ENCODE results near the gene LTK. TPM values are rescaled to one million over a fixed set of nuclear protein-coding genes. Genes with fewer than 3 reads are reported as not detected.

LTK gene
- total RNA-seq, 1 experiment from 2014 or later = 10.9 TPM

DNA sequence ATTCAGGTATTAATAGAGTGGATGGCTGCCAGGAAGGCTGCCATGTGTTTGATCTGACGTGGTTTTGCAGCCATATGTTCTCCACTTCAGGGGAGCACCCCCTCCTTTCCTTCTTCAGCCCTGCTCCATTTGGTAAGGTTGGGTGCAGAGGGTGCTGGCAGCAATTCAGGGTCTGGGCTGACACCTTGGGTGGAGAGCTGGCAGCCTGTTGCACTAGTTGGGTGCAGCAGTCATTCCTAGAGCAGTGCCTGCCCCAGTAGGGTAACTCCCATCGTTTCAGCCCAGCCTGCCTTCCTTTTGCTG, 46.9 kb upstream of the LTK start:
- DNase-seq = no peak
- Histone ChIP-seq H3K27me3 (replicated peaks; ENCODE audit: control insufficient read depth, insufficient read depth, low read length) (no peaks in the 10 kb centered on the region), H3K9me3 (no peaks in the 10 kb centered on the region), H3K4me1 (peaks cover 59% of the 10 kb centered on the region), H3K4me3 (ENCODE audit: low read depth, low read length) (peak overlapping the region; percentile 56), H3K36me3 (ENCODE audit: control insufficient read depth, insufficient read depth, low read length) (peaks cover 3% of the 10 kb centered on the region)
- Mint-ChIP-seq H3K36me3 (ENCODE audit: insufficient read depth, unreplicated experiment) (peaks cover 39% of the 10 kb centered on the region), H3K27me3 (ENCODE audit: insufficient read depth, unreplicated experiment) (no peaks in the 10 kb centered on the region), H3K4me1 (ENCODE audit: low read depth, unreplicated experiment) (peaks cover 38% of the 10 kb centered on the region), H3K27ac (ENCODE audit: unreplicated experiment) (peak overlapping the region; percentile 69), H3K9me3 (ENCODE audit: unreplicated experiment) (no peaks in the 10 kb centered on the region), H3K4me3 (ENCODE audit: unreplicated experiment) (peak overlapping the region; percentile 94)
- ChIA-PET POLR2A (no interaction called here), CTCF (no interaction called here)
- no TSS peak for BruUV-seq (replicated peaks)
- TF ChIP-seq, protein P1, sequence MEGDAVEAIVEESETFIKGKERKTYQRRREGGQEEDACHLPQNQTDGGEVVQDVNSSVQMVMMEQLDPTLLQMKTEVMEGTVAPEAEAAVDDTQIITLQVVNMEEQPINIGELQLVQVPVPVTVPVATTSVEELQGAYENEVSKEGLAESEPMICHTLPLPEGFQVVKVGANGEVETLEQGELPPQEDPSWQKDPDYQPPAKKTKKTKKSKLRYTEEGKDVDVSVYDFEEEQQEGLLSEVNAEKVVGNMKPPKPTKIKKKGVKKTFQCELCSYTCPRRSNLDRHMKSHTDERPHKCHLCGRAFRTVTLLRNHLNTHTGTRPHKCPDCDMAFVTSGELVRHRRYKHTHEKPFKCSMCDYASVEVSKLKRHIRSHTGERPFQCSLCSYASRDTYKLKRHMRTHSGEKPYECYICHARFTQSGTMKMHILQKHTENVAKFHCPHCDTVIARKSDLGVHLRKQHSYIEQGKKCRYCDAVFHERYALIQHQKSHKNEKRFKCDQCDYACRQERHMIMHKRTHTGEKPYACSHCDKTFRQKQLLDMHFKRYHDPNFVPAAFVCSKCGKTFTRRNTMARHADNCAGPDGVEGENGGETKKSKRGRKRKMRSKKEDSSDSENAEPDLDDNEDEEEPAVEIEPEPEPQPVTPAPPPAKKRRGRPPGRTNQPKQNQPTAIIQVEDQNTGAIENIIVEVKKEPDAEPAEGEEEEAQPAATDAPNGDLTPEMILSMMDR (IDR thresholded peaks at IDR 0.05; ENCODE audit: insufficient read depth in 1 of 2, low read depth in 1 of 2, low read length in 1 of 2, severe bottlenecking in 1 of 2, unreplicated experiment in 1 of 2) = no peak
- intact Hi-C loops (cut with micrococcal nuclease; ENCODE audit: unreplicated experiment) = no loop called here

DNA sequence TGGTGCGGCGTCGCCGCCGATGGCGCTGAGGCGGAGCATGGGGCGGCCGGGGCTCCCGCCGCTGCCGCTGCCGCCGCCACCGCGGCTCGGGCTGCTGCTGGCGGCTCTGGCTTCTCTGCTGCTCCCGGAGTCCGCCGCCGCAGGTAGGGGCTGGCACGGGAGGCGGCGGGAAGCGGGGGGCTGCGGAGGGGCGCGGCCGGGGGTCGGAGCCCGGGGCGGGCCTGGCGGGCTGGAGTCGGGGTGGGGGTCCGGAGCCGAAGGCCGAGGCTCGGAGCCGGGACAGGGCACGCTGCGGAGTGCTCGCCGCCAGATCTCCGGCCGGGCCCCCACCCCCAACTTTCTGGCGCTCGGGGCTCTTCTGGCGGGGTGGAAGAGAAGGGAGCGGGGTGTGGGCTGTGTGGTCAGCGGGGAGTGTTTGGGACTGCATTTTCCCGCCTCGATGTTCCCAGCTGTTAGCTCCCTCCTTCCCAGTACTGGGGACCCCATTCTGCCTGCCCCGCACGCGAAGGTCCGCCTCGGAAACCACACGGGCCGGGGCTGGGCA, 45.7 kb upstream of the LTK start:
- no peak for DNase-seq
- Histone ChIP-seq H3K4me3 (ENCODE audit: low read depth, low read length) (peak overlapping the region; percentile 56), H3K27me3 (replicated peaks; ENCODE audit: control insufficient read depth, insufficient read depth, low read length) (no peaks in the 10 kb centered on the region), H3K36me3 (ENCODE audit: control insufficient read depth, insufficient read depth, low read length) (peaks cover 3% of the 10 kb centered on the region), H3K9me3 (no peaks in the 10 kb centered on the region), H3K4me1 (peaks cover 52% of the 10 kb centered on the region)
- TF ChIP-seq, protein P1 (IDR thresholded peaks at IDR 0.05; ENCODE audit: insufficient read depth in 1 of 2, low read depth in 1 of 2, low read length in 1 of 2, severe bottlenecking in 1 of 2, unreplicated experiment in 1 of 2) = no peak
- peak overlapping the region; percentile 69 for H3K27ac Mint-ChIP-seq (ENCODE audit: unreplicated experiment)
- H3K27me3 Mint-ChIP-seq (ENCODE audit: insufficient read depth, unreplicated experiment) = no peaks in the 10 kb centered on the region
- CTCF ChIA-PET = interaction anchor here (0.8 kb wide), 1 partner anchor 101 kb away, joined by 3 read pairs; the partner anchor contains the start of gene MGA
- POLR2A ChIA-PET = no interaction called here
- peak overlapping the region; percentile 94 for H3K4me3 Mint-ChIP-seq (ENCODE audit: unreplicated experiment)
- H3K4me1 Mint-ChIP-seq (ENCODE audit: low read depth, unreplicated experiment) = peaks cover 38% of the 10 kb centered on the region
- H3K9me3 Mint-ChIP-seq (ENCODE audit: unreplicated experiment) = no peaks in the 10 kb centered on the region
- no TSS peak for BruUV-seq (replicated peaks)
- intact Hi-C loops (cut with micrococcal nuclease; ENCODE audit: unreplicated experiment) = loop anchor here (1.0 to 5.0 kb wide), 3 partner anchors 9 to 213 kb away; partner anchors contain the start of gene MAPKBP1
- H3K36me3 Mint-ChIP-seq (ENCODE audit: insufficient read depth, unreplicated experiment) = peaks cover 27% of the 10 kb centered on the region

DNA sequence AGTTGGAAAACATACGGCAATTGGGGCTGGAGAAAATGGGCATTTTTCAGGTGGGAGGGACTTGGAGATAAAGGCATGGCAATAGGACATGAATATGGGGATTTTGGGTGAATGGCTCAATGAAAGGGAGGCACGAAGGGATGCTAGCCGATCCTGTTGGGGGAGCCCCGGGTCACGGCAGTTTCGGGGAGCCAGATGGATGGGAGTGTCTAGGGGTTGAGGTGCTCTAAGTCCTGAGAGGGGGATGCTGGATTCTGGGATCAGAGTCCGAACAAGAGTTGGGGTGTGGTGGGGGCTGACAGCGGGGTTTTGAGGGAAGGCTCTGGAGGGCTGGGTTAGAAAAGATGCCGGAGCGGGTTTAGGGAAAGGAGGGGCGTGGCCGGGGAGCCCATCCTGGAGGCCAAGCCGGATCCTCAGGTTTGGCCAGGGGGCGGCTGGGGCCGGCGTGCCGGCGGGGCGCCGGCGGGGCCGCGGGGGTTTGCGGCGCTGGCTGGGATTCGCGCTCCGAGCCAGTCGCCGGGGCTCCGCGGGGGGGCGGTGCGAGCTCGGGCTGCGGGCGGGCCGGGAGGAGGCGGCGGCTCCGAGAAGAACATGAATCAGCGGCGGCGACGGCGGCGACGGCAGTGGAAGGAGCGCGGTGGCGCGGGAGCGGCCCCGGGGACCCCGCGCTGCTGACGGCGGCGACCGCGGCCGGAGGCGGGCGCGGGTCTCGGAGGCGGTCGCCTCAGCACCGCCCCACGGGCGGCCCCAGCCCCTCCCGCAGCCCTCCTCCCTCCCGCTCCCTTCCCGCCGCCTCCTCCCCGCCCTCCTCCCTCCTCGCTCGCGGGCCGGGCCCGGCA, 45.0 kb upstream of the LTK start, which contains the start of gene TYRO3:
Gene TYRO3 (plus strand): TSS at position 813 of the 839 bp plus-strand sequence. CDS start 46 bp downstream, outside the sequence.
- H3K36me3 Mint-ChIP-seq (ENCODE audit: insufficient read depth, unreplicated experiment) = peaks cover 27% of the 10 kb centered on the region
- no peaks in the 10 kb centered on the region for H3K9me3 Mint-ChIP-seq (ENCODE audit: unreplicated experiment)
- Histone ChIP-seq H3K36me3 (ENCODE audit: control insufficient read depth, insufficient read depth, low read length) (peaks cover 3% of the 10 kb centered on the region), H3K9me3 (no peaks in the 10 kb centered on the region), H3K27me3 (replicated peaks; ENCODE audit: control insufficient read depth, insufficient read depth, low read length) (no peaks in the 10 kb centered on the region), H3K4me1 (peaks cover 45% of the 10 kb centered on the region), H3K4me3 (ENCODE audit: low read depth, low read length) (peak within 1 kb of the TSS; percentile 56)
- peak; percentile 72 to 81 for DNase-seq
- ChIA-PET CTCF (interaction anchor here (1.1 to 2.2 kb wide), 2 partner anchors 10 to 102 kb away, joined by 3 to 10 read pairs; partner anchors contain the start of gene MGA), POLR2A (interaction anchor here (0.6 to 1.5 kb wide), 2 partner anchors 10 to 937 kb away, joined by 3 to 6 read pairs; partner anchors contain the start of gene SNAP23)
- H3K4me1 Mint-ChIP-seq (ENCODE audit: low read depth, unreplicated experiment) = peaks cover 35% of the 10 kb centered on the region
- intact Hi-C loops (cut with micrococcal nuclease; ENCODE audit: unreplicated experiment) = loop anchor here (1.0 to 5.0 kb wide), 3 partner anchors 10 to 214 kb away; partner anchors contain the start of gene MAPKBP1
- BruUV-seq (replicated peaks) = no TSS peak
- H3K27me3 Mint-ChIP-seq (ENCODE audit: insufficient read depth, unreplicated experiment) = no peaks in the 10 kb centered on the region
- H3K4me3 Mint-ChIP-seq (ENCODE audit: unreplicated experiment) = peak within 1 kb of the TSS; percentile 94
- TF ChIP-seq, protein P1 (IDR thresholded peaks at IDR 0.05; ENCODE audit: insufficient read depth in 1 of 2, low read depth in 1 of 2, low read length in 1 of 2, severe bottlenecking in 1 of 2, unreplicated experiment in 1 of 2) = no peak
- peak within 1 kb of the TSS; percentile 91 for H3K27ac Mint-ChIP-seq (ENCODE audit: unreplicated experiment)
